Activated T-cell treated with anti-CD3 and anti-CD28 coated beads for 4 hours (primary cell): ENCODE data around the gene FREM1.

Experiments
- DNase-seq: peaks from one replicate; pipeline ENCODE4 v3.0.0-alpha.2; 2020

The FREM1 gene

DNA sequence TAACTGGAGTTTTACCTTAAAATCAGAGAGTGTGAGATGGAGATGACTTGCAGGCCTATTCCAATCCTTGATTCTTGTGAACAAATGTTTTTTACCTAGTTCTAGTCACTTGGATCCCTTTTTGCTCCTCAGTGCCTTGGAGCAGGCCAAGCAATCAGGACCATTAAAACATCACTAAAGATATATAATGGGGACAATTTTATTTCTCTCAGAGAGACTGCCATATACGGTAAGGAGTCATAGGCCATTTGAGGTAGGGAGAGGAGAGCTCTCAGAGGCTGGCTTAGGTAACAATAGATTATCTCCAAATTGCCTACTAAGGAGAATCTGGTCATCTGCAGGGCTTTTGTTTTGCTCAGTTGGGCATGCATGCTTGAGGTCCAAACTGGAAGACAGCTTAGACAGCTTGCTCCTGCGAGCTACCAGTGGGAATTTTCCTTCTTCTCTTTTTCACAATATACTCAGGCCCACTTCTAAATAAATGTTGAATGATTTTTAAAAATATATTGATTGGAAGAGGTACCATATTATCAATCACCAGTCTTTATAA is 44.0 kb downstream of the FREM1 start:
- no peak for DNase-seq

DNA sequence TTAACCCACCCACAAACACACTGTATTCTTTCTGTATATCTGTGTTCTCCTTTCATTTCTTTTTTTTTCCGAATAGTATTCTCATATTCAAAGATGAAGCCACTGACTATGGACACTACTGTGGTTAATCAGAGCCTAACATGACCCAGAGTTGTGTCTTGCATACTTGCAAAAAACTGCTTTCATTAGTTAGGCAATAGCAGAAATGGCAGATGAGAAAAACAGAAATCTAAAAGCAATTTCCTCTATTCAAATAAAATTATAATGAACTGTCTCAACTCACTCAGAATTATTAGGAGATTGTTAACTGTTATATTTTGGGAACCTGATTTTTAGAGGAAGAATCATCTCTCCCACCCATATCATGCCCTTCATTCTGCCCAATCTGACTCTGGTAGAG is 45.9 kb downstream of the FREM1 start:
- no peak for DNase-seq

DNA sequence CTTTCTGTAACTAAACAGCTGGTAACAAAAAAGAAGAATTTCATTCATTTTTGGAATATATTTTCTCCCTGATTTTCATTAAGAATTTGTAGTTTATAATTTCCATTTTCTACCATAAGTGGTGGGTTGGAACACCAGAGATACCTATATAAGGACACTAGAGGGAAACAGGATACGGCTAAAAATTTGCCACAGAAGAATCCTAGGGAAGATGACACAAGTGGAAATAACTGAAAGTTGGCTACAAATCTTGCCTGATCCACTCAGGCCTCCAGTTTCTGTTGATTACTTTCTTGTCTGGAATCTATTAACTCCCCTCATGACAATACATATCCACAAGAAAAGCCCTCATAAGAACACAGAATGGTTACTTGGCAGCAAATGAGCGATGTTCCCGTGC is 46.8 kb downstream of the FREM1 start:
- DNase-seq: no peak

DNA sequence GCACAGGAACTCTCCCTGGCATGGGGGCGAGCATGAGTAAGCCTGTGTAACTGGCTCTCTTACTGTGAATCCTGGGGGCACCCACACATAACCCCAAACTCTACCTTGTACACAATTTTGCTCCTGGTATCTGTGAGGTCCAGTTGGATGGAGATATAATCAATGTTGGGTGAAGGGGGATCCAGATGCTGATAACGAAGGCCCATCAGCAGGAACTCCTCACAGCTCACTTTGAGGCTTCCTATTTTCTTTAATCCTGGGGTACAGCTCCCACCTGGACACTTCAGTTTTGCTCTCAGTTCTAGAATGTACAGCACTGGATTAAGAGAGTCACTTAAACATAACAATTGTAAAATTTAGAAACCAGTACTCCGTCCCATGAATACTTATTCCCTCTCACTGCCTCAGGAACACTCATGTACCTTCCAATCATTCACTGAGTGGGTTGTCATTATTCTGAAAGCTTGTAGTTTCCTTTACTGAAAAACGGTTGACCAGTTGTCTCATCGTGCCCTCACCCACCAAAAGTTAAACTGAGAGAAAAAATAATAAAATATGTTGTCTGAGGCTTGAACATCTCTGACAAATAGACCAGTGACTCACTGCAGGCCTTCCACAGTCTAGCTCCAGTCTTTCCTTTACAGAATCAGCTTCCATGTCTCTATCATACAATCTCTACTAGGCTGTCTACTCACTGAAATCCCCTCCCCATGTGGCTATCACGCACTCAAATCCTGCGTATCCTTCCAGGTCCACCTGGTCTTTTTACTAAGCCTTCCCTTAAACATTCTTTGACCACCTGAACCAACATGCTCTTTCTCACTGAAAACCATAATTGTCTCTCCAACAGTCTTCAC is 52.6 kb downstream of the FREM1 start:
- DNase-seq: no peak

DNA sequence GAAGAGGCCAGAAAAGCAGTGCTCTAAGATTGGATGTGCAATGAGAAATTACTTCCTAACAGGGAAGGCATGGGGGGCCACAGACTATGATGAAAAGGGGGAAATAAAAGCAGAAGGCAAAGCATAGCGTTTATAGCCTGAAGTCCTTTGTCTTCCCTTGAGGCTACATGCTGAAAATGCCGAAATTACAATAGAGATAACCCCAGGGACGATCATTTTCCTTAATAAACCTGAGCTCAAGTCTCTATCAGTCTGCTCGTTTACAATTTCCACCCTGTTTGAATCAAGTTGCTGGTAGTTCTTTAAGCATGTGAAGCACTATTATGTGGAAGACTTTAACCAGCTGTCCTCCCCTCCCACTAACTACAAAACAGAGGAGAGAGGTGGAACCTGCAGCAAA is 60.4 kb downstream of the FREM1 start:
- DNase-seq: no peak

DNA sequence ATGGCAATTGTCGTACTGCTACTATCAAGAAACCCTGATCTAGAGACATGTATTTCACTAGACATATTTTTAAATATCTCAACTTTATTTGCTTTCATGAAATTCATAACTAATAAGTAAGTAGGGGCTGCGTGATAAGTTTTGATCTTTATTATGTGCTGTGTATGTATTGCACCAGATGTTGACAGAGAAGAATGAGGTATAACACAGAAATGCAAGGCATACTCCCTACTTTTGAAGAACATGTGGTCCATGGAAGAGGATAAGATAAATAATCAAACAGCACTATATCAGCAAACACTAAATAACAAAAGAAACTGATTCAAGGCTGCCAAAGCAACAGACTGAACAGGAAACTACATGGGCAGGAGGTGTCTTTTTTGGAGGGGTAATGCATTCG is 60.9 kb downstream of the FREM1 start:
- no peak for DNase-seq

DNA sequence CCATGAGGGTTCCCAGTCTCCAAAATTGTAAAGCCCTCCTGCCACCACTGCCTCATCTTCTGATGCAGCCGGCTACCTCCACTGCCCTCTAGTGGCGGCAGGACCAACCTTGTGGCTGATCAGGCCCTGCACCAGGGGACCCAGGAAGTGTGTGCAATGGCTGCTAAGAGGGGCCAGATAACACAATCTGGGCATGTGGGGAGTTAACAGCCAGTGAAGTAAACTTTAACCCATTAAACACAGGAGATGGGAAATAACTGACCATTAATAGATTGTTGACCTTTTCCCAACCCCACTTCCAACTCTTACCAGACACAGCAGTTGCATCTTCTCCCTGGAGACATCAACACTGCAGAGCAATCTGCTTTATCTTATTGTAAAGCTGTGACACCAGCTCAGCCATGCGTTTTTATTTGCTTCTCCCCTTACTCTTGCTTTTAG is 63.3 kb downstream of the FREM1 start:
- DNase-seq: peak; percentile 17

DNA sequence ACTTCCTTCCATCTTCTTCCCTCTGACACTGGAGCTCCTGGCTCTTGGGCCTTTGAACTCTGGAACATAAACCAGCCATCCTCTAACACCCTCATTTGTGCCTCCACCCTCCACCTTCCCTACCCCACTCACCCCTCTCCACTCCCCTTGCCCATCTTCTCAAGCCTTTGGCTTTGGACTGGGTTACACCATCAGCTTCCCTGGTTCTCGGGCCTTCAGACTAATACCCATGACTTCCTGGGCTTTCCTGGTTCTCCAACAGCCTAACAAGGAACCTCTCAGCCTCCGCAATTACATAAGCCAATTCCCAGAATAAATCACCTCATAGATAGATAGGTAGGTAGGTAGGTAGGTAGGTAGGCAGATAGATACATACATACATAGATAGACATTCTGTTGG is 67.1 kb downstream of the FREM1 start:
- DNase-seq: no peak

DNA sequence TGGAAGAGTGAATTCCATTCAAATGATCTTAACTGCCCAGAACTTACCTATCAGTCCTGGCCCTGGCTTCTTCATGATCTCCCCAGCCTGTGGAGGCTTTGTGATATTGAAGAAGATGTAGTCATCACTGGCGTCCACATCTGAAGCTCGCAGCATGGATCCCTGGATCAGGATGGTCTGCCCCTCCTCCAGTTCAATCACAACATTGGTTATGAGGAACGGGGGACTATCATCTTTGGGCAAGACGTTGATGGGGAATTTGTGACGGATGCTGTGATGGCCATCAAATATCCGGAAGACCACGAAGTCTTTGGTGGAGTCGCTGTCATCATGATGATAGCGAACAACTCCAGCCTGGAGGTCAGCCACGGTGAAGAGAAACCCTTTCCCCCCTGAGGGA is 68.0 kb downstream of the FREM1 start:
- no peak for DNase-seq

DNA sequence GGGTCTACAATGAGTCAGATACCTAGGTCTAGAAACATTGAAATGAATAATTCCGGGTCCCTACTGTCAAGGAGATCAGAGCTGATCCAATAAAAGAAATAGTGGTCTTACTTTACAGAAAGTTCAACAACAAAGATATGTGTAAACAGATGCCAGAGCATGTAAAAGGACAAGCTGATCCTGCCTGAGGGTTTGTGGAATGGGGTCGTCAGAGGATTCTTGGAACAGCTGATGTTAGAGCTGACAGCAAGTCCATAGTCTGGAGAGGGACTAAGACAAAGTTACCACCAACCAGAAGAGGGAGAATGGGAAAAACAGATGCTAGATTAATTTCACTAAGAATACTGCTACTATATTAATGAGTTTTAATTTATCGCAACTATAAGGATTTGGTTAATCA is 71.5 kb downstream of the FREM1 start:
- DNase-seq: no peak

DNA sequence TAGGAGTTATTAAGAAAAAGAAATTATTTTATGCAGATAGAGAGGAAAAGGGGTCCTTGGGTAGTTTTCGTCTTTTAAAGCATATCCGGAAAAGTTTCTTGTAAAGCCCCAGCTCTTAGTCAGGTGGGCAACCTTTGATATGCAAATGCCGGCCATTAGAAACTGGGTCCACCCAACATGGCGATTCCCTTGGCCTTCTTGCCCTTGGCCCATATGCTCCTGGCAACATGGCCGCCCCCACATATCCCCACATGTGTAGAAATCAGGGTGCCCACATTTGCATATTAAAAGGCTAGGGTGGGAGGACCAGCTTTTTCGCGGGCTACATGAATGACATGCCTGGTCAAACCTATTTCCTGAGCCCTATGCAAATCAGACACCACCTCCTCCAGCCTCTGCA is 73.3 kb downstream of the FREM1 start:
- DNase-seq: no peak

DNA sequence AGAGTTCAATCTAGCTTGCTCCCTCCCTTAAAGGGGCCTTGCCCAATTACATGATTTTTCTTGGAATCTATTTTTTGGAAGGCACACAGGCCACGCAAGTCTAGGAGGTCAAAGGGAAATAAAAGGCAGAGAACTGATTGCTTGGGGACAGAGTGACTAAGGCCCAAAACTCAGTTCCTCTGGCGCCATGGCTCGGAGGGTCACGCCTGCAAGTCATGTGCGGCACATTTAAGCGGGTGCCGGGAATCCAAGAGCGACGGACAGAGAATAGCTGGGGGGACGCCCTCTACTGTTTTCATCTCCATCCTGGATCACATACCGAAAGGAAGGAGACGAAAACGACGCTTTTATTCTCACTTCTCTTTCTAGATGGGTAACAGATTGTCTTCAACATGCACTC is 78.6 kb downstream of the FREM1 start:
- no peak for DNase-seq

DNA sequence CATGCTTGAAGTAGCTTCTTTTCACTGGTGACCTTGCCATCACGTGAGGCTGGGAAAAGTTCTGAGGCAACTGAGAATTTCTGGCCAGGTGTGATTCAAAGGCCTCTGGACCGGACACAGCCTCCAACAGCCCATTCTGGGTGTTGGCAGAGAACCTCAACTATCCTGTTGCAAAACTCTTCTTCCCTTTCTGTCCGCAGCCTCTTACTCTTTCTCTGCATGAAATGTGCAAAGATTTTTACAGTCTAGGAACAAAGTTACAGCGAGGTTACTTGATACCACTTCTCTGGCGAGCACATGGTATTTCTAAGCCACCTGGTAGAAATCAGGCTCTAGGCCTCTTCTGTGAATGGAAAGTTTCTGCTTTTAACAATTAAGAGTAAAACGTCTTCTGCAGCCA is 79.2 kb downstream of the FREM1 start:
- DNase-seq: no peak

DNA sequence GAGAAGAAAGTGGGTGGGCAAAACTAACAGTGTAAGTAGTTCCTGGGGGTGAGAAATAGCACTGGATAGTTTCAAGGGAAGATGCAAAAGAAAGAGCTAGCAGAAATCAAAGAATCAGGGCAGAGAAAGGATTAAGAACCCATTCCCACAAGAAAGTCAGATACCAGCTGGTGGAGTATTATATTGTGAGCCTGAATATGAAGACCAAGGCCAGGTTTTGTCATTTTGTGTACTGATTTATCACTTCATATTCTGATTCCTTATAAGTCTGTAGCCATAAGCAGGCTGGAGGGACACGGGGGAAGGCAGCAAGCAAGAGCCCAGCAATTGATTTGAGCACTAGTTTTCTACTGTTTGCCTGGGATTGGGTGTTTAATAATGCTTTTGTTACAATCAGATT is 80.2 kb downstream of the FREM1 start:
- no peak for DNase-seq

DNA sequence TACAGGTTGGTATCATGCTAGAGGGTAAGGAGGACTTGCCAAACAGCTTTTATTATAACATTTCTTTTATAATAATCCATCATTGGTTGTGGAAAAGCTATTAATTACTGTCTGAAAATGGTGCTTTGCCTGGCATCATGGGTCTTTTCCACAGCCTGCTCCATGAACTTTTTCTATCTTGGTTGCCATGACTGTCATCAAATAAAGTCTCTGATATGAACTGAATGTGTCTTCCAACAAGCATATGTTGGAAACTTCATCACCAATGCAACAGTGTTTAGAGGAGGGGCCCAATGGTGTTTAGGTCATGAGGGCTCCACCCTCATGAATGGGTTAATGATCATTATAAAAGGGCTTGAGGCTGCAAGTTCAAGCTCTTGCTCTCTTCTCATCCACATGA is 81.0 kb downstream of the FREM1 start:
- DNase-seq: no peak

DNA sequence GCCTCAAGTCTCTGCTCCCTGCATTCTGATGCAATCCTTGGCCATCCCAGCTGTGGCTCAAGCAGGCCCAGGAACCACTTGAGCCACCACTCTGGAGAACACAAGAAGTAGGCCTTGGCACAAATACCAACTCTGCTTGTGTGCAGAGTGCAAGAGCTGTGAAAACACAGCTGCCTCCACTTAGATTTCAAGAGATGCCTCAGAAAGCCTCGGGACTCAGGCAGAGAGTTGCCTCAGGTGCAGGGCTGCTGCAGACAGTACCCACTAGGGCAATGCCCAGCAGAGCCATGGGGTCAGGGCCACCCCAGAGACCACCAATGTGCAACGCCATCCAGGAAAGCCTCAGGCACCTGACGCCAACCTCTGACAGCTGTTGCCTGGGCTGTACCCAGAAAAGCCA is 82.4 kb downstream of the FREM1 start:
- no peak for DNase-seq

DNA sequence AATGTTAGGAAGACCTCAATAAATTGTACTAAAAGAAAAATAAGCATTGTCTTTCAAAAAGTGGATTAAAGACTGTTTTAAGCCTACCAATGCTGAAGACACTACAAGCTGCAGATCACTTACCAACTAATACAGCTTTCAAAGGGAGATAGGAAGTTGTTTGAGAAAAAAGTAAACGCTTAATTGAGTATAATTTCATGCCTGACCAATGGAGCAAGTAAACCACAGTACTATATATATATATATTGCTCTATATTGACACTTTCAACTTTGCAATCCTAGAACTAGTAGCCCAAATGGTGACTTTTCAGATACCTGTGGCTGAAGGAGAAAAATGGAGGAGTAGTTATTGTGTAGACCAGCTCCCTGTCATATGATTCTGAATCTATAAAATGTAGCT is 85.7 kb downstream of the FREM1 start:
- DNase-seq: no peak

DNA sequence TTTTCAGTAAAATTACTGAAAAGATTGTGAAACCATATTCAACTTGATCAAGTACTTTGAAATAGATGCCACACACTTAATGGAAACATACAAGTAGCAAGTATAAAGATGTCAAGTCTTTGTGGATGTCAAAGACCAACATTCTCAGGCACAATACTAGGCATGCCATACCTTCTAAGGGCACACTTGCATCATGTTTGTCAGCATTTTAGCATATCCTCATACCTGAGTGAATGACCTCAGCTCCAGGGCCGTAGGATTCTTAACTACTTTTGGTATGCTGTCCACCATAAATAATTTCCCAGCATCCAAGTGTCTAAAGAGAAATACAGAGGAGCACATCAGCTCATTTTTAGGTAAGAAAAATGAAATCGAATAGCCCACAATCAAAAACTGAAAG is 86.4 kb downstream of the FREM1 start:
- DNase-seq: no peak

DNA sequence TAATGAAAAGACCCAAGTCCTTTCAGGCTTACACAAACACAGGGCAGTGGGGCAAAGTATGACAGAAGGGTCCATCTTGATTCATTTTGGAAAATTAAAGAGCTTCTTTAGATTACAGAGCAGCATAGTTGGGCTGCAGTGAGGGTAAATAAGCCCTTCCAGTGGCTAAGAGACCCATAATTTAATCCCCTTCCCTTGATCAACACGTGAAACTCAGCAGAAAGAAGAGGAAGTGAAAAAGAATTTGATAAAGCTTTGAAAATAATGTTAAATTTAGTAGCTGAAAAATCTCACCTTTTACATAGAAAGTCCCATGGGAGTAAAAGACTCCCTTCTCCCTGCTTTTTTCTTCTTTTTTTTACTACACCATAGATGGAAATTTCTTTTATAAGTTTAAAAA is 87.6 kb downstream of the FREM1 start:
- DNase-seq: no peak

DNA sequence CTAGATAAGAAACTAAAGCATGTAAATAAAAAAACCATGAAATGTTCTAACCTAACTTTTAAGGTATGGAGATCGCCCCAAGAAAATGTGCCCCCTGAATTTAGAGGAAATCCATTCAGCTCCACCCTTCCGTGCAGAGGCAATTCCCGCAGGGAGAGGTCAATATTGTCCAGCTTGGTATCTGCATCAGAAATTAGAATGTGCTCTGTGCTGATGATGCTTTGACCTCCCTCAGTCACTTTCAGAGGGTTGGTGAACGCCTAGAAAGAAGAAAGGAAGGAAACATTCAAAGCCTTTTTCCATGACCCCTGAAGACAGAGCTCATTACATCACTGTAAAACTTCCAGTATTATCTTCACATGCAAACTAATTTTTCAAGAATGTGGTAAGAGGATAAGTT is 91.0 kb downstream of the FREM1 start:
- DNase-seq: no peak

DNA sequence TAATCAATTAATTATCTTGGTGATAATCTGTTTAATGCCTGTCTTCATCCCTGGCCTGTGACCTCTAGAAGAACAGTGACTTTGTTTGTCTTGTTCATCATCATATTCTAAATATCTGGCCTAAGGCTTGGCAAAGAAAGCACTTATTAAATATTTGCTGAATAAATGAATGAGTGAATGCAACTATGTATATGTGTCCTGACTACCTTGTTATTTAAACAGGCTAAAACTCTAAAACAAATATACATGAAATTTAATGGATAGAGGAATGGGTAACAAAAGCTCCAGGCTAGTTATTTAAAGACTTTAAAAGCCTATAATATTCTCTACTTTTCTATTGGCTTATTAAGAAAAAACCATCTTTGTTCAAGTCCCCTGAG is 96.0 kb downstream of the FREM1 start:
- DNase-seq: no peak

DNA sequence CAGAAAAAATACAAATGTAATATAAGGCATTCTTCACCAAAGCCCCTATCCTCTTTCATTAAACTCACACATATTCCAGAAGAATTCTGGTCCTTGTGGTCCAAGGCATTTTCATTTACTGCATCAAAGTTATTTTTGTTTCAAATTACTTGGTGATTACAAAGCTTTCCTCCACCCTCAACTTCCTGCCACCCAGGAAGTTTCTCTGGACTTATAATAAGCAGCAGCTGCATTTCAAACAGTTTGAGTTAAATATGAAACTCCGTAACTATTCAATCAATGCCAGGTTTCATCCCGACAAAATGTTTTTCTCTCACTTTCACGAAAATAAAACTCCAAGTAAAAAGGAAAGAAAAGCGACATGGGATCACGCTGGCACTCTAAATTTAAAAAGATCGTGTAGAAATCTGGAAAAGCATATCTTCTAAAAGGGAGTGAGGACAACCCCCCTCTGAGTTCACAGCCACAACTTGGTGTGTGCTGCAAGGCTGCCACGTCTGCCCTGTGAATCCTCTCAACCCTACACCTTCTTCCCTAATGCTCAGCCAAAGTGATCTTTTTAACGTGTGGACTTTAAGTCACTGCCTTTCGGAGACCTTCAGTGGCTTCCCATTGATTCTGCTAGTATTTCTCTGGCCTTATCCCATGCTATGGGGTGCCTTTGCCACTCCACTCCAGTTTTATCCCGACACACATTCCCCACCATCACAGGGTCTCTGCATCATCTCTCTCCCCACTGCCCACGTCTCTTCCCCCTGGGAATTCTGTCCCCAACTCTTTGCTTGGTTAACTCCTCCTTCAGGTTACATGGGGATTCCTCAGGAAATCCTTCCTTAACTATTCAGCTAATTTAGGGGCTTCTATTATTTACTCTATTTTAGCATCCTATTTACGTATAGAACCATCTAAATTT is 96.6 kb downstream of the FREM1 start:
- DNase-seq: no peak

DNA sequence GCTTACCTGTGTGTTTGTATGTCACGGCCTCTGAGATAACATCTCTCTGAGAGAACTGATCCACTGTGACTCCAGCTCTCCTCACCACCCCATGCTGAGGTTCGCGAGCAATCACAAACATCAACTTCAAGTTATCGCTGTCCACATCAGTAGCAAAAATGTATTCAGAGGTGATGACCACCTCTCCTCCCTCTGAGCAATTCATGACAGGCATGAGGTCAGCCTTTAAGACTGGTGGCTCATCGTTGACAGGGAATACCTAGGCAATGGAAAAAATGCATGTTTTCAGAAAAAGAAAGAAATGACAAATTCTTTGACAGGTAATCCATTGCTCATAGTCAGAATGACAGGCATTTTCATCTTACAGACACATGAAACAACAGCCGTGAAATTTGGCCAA is 97.4 kb downstream of the FREM1 start:
- no peak for DNase-seq

DNA sequence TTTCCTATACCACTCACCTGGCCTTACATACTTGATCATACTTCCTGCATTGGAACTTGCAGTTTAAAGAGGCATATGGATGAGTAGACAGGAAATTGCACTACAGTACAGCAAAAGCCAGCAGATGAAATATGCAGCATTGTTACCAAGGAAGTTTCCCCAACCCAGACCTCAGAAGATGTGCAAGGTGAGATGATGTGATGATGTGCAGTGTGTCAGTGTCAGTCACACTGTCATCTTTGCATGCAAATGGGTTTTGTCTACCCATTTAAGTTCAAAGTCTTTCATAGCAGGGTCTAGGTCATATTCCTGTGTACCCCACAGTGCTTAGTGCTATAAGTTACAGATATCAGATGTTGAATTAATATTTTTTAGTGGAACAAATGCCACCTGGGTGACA is 98.4 kb downstream of the FREM1 start:
- DNase-seq: no peak
